HG03139 (cell line): ENCODE measurements around the gene EIF2A.
"Not testable (repeated sequence)": the region's sequence is repeated elsewhere in the genome, so short reads cannot be mapped to it uniquely, and the experiment has no call there.

Experiments used
- ATAC-seq: cut with Tn5 transposase; IDR thresholded peaks from one replicate; pipeline ENCODE4 v1.9.1; 2021; ENCODE audit not compliant: unreplicated experiment

EIF2A gene

GRCh38 chr3:150600647-150601530 is 54.3 kb downstream of the EIF2A start:
- not testable (repeated sequence) for ATAC-seq

GRCh38 chr3:150602426-150603152 is 56.0 kb downstream of the EIF2A start:
- ATAC-seq, result peak; percentile 11

- peak; percentile 53 for ATAC-seq
These were observed 56.8 kb downstream of the EIF2A start, which contains the start of gene SELENOT for GRCh38 chr3:150603153-150603979. SELENOT (plus strand) TSS chr3:150603321; CDS start chr3:150603363, 42 bp downstream.

DNA sequence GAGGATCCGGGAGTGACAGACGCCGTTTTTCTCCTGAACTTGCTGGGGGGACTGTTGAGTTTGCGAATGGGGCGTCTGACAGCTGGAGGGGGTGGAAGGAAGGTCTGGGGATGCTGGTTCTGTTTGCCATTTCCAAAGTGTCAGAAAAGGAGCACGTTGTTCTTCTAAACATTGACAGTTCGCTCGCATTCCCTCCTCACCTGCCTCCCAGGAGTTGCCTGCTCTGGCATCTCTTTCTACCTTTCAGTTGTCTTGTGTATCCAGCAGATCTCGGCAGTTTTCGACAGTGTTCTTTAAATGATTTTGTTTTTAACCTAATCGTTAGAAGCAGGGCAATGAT is 57.4 kb downstream of the EIF2A start:
- peak; percentile 3 for ATAC-seq

DNA sequence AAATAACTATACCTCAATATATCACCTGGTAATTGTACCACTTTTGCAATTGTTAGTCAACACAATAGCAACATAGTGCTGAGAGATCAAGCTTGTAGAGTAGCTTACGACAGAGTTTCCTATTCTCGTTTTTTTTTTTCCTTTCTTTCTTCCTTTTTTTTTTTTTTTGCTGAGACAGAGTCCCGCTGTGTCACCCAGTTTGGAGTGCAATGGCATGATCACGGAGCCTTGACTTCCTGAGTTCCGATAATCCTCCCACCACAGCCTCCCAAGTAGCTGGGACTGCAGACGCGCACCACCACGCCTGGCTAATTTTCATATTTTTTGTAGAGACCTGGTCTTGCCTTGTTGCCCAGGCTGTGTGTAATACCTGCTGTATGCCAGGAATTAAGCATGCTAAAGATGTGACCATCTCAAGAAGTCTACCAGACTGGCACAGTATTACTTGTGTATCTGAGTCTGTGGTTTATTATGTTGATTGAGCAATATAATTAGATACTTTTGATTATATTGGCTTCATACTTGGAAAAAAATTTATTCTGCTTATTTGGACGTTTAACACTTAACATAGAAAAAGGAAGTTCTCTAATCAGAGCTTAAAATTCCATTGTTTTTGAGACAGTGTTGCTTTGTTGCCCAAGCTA is 59.5 kb downstream of the EIF2A start:
- no peak for ATAC-seq

DNA sequence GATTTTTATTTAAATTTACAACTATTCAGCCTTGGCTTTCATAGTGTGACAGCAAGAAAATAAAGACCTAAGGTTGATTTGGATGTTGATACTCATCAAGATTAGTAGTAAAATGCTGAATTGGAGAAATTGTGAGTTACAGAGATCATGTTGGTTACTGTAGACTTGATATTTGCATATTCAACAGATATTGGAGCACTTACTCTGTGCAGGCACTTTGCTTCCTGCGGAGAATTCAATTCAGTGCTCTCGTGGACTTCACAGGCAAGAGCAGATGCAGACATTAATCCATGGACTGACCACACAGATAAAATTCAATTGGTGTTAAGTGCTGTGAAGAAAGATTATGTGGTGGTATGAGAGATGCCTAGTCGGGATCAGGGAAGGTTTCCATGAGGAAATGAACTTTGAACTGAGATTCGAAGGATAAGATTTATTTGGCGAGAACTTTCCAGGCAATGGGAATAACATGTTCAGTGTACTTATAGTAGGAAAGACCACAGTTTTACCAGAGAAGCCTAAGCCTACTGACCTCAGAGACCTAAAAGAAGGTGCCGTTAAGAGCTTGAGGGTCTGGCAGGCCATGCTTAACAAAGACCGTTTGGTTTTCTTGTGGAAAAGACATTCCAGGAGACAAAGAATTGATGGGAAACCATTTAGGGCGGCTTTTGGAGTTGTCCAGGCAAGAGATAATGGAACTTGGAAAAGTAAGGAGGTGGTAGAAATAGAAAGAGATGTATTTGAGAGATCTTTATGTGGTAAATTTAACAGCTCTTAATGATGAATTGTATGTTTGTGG is 60.9 kb downstream of the EIF2A start:
- ATAC-seq, result no peak

GRCh38 chr3:150609988-150610387 is 63.4 kb downstream of the EIF2A start:
- ATAC-seq, result no peak

DNA sequence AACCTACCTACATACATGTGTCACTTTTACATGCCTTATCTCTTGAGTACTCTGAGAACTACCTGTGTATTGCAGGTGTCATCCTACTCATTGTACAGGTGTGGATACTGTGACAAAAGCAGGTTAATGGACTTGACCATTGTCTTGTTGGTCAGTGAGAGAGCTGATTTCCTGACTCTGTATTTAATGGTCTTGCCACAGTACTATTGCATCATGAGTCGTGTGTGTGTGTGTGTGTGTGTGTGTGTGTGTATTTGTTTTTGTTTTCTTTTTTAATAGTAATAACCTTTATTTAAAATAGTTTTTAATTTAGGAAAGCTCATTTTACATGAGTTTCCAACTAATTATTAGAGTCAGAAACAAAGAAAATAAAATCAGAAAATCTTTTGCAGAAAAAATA is 64.2 kb downstream of the EIF2A start:
- ATAC-seq, result no peak

DNA sequence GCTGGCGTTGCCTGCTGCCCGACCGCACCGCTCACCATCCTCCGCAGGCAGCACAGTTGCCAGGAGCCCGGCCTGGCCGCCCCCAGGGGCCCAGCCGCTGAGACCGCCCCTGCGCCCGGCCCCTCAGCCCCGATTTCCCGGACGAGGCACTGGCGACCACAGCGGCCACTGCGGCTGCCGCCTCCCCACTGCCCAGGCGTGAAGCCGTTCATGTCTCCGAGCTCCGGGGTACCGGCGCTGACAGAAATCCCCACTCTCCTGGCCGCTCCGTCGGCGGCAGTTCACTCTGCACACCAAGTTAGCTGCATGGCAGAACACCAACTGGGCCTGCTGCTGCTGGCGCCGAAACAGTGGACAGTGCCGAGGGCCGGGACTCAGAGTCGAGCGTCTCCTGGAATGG is 65.1 kb downstream of the EIF2A start:
- no peak for ATAC-seq

GRCh38 chr3:150612494-150612893 is 65.9 kb downstream of the EIF2A start:
- no peak for ATAC-seq

GRCh38 chr3:150613034-150613433 is 66.4 kb downstream of the EIF2A start:
- ATAC-seq, result no peak

- no peak for ATAC-seq
These were observed 67.3 kb downstream of the EIF2A start for GRCh38 chr3:150613709-150614480.

DNA sequence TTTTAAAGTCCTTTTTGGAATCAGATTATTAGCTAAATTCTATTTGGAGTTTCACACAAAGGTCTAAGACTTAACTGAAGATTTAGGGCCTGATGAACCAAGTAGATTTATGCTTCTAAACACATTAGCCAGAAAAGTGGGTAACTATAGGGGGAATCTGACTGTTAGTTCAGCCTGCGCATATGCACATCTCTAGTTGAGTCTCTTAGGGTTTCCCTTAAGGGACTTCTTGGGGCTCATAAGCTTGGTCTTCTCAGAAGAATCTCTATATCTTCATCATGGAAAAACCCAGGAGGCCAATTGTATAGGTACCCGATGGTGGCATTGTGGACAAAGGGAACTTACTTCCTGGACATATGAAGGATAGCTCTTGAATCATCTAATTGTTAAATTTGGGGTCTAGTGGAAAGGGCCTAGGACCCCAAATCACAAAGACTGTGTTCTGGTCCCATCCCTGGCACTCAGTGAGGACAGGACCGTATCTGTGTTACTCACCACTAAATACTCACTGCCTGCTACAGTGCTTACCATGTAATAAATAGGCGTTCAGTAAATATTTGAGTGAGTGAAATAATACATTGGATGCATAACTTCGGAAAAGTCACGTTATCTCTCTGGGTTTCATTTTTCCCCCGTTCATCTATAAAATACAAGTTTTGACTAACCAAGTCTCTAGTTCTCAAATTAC is 73.6 kb downstream of the EIF2A start:
- ATAC-seq, result no peak

DNA sequence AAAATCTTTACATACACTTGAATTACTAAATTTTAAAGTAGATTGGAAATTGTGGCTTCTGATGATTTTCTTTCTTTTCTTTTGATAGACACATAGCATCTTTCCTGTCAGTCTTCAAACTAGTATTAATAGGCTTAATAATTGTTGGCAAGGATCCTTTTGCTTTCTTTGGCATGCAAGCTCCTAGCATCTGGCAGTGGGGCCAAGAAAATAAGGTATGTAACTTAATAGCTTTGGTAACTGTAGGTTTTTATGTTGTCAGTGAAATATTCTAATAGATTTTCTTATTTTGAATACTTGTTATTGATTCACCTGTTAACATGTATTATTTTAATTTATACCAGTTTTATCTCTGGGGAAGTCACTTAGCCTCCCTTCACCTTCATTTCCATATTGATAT is 76.4 kb downstream of the EIF2A start:
- not testable (repeated sequence) for ATAC-seq

DNA sequence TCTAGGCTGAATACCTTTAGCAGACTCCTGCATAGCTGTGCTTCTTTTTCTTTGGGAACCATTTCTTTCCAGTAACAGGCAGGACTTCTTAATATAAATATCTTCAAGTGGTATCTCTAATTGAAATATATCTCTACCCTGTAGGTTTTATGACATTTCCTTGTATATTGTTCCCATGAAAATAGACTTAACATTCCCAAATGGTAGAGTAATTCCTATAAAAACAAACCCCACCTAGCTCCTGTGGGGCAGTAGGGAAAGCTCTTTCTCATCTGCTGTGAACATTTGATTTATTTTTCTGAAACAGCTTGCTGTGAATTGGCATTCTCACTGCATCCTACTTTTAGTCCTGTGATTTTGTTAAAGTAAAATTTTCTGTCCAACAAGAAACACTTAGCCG is 77.4 kb downstream of the EIF2A start:
- no peak for ATAC-seq

DNA sequence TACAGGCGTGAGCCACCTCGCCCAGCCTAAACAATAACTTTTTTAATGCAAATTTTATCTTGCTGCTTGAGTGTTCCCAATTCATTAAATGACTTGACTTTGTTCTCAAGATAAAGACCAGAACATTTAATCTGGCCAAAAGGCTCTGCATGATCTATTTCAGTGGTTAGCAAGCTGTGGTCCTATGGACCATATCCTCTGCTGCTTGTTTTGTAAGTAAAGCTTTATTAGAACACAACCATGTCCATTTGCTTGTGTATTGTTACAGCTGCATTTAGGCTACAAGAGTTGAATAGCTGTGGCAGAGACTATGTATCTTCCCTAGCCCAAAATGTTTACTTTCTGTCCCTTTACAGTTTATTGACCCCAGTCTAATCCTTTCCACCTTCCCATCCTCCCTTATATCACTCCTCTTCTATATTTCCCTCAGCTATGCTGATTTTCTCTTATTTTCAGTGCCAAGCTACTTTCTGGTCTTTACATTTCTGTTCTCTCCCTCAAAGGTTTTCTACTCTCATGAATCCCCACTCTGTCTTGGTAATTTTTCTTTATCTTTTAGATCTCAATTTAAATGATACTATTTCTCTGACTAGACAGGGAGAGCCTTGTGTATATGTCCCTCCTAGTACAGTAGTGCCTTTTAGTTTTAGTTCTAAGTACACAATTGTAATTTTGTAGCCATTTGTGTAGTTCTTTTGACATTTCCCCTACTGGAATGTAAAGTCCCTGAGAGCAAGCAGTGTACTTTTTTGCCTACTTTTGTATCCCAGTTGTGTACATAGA is 79.8 kb downstream of the EIF2A start:
- ATAC-seq, result no peak

GRCh38 chr3:150627557-150627956 is 81.0 kb downstream of the EIF2A start:
- ATAC-seq, result no peak
